OCI-LY1 (cell line): Measurements from ENCODE around the gene FGF11.

ENCODE experiments used
- H2AFZ ChIP-seq: fragments of 200-600 bp; sonication (generic), shearing (Covaris generic); 2 replicates; pipeline ENCODE4 v1.6.0; 2014; ENCODE audit warnings: antibody characterized with exemption, mild to moderate bottlenecking, low read length
- H3F3A ChIP-seq: fragments of 200-600 bp; sonication (generic), shearing (Covaris generic); 2 replicates; pipeline ENCODE4 v1.6.0; 2014; ENCODE audit warnings: mild to moderate bottlenecking, antibody characterized with exemption, low read length, moderate library complexity; ENCODE audit not compliant: insufficient read depth
- H3K27ac ChIP-seq: fragments of 200-600 bp; sonication (generic); 2 replicates; pipeline ENCODE4 v1.5.1; 2014; ENCODE audit warnings: low read length, mixed run types, mild to moderate bottlenecking, low read depth; ENCODE audit not compliant: poor library complexity, severe bottlenecking
- H3K27me3 ChIP-seq: fragments of 200-600 bp; sonication (generic); 2 replicates; pipeline ENCODE4 v1.6.0; 2014; ENCODE audit warnings: antibody characterized with exemption, mild to moderate bottlenecking, low read length, moderate library complexity; ENCODE audit not compliant: insufficient read depth
- H3K36me3 ChIP-seq: fragments of 200-600 bp; sonication (generic); 2 replicates; pipeline ENCODE4 v1.6.1; 2014; ENCODE audit warnings: mild to moderate bottlenecking, antibody characterized with exemption, low read length, moderate library complexity, mixed read lengths; ENCODE audit not compliant: insufficient read depth
- H3K4me1 ChIP-seq: fragments of 200-600 bp; sonication (generic); 2 replicates; pipeline ENCODE4 v1.5.1; 2014; ENCODE audit warnings: mild to moderate bottlenecking, low read length, moderate library complexity; ENCODE audit not compliant: insufficient read depth, severe bottlenecking
- H3K4me2 ChIP-seq: fragments of 200-600 bp; sonication (generic), shearing (Covaris generic); 2 replicates; pipeline ENCODE4 v1.6.1; 2014; ENCODE audit warnings: low read length
- H3K4me3 ChIP-seq: fragments of 200-600 bp; sonication (generic); 2 replicates; pipeline ENCODE4 v1.5.1; 2014; ENCODE audit warnings: low read length, low read depth, mild to moderate bottlenecking, mixed read lengths; ENCODE audit not compliant: poor library complexity, severe bottlenecking
- H3K79me2 ChIP-seq: fragments of 200-600 bp; shearing (Covaris generic); 2 replicates; pipeline ENCODE4 v1.6.1; 2016; ENCODE audit warnings: mixed run types, low read length, mixed read lengths; ENCODE audit not compliant: insufficient read depth
- H3K9ac ChIP-seq: fragments of 200-600 bp; sonication (generic), shearing (Covaris generic); 2 replicates; pipeline ENCODE4 v1.6.1; 2014; ENCODE audit warnings: mild to moderate bottlenecking, low read length, mixed read lengths
- H3K9me2 ChIP-seq: fragments of 200-600 bp; sonication (generic), shearing (Covaris generic); 2 replicates; pipeline ENCODE4 v1.6.1; 2014; ENCODE audit warnings: low read depth, mild to moderate bottlenecking, low read length, mixed read lengths
- H3K9me3 ChIP-seq: fragments of 200-600 bp; shearing (Covaris generic); 2 replicates; pipeline ENCODE4 v1.6.1; 2014; ENCODE audit warnings: low read length, mixed read lengths
- H4K20me1 ChIP-seq: fragments of 200-600 bp; sonication (generic), shearing (Covaris generic); 2 replicates; pipeline ENCODE4 v1.6.0; 2016; ENCODE audit warnings: mild to moderate bottlenecking, low read length; ENCODE audit not compliant: insufficient read depth
- CTCF ChIP-seq: fragments of 200-600 bp; sonication (generic), shearing (Covaris generic); IDR thresholded peaks from 2 replicates; pipeline ENCODE4 v1.5.1; 2017; ENCODE audit warnings: mild to moderate bottlenecking, antibody characterized with exemption, low read length, moderate library complexity, mixed read lengths
- EZH2 ChIP-seq: fragments of 200-600 bp; sonication (generic), shearing (Covaris generic); IDR thresholded peaks from 2 replicates; pipeline ENCODE4 v1.8.0; 2017; ENCODE audit warnings: borderline replicate concordance, mixed run types, mild to moderate bottlenecking, antibody characterized with exemption, low read length, moderate library complexity, mixed read lengths

FGF11 gene

DNA sequence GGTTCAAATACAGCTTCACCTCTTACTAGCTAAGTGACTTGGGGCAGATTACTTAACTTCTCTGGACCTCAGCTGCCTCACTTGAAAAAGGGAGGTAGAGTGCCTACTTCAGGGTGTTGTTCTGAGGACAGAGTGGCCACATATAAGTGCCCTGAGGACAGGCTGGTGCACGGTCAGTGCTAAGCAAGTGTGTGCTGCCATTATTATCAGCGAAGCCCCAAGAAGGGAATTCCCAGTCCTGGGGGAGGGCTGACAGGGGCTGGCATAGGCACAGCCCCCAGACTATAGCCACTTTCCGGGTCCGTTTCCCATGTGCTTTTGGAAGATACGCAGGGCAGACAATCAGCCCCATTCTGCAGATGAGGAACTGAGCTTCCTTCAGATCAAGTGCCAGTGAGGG lies 37.6 kb downstream of the FGF11 start:
- Histone ChIP-seq H3K79me2 (peaks cover 12% of the 10 kb centered on the region), H3K36me3 (no peaks in the 10 kb centered on the region), H3K4me3 (peak overlapping the region; percentile 76), H3K9ac (peak overlapping the region; percentile 85; the same call in 1 of the 2 replicates), H3K27ac (peak overlapping the region; percentile 77), H3K4me2 (peak overlapping the region; percentile 69), H2AFZ (no peak overlapping the region), H3K9me2 (no peaks in the 10 kb centered on the region), H3K9me3 (no peaks in the 10 kb centered on the region), H3K27me3 (no peaks in the 10 kb centered on the region), H3K4me1 (peaks cover 44% of the 10 kb centered on the region), H4K20me1 (no peaks in the 10 kb centered on the region), H3F3A (no peaks in the 10 kb centered on the region)
- TF ChIP-seq CTCF (no peak), EZH2 (no peak)

DNA sequence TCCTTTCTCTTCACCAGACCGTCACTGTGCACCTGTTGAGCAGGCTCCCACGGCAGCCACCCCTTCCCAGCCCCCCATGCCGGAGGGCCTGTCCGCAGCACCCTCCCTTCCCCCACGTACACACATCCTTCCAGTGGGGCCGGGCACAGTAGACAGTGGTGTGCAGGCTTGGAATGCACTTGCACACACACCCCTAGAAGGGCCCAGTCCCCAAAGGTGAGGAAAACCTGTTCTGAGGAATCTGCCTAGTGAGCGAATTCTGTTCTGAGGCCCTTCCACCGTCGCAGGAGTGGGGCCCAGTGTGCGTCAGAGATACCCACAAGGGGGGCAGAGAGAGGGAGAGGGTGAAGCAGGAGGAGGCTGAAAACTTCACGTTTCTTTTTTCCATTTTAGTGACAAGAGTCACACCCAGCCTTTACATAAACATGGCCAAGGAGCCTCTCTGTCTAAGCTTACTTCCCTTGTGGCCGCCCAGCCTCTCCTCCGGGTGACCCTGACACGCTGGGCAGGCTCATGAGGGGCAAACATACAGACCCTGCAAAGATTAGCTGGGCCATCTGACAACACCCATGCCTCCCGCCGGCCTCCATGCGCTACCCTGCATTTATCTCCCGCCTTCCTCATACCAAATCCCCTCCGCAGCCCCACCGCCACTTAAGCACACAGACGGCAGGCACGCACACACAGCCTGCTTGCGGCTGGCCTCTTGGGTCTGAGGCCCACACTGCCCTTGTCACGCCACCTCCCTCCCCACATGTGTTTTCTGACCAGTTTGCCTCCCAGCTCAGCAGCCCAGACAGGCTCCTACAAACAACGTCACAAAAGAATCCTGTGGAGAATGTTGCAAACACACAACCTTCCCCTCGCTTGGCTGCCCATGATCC lies 38.3 kb downstream of the FGF11 start:
- Histone ChIP-seq H3F3A (no peaks in the 10 kb centered on the region), H4K20me1 (no peaks in the 10 kb centered on the region), H3K4me2 (peak overlapping the region; percentile 69), H3K9ac (peak overlapping the region; percentile 85), H3K9me3 (no peaks in the 10 kb centered on the region), H3K4me1 (peaks cover 45% of the 10 kb centered on the region), H3K9me2 (no peaks in the 10 kb centered on the region), H3K36me3 (no peaks in the 10 kb centered on the region), H3K27me3 (no peaks in the 10 kb centered on the region), H3K4me3 (peak overlapping the region; percentile 76), H3K27ac (peak overlapping the region; percentile 77), H2AFZ (no peak overlapping the region), H3K79me2 (peaks cover 12% of the 10 kb centered on the region)
- TF ChIP-seq CTCF (no peak), EZH2 (no peak)

- H3K27ac ChIP-seq, result peak overlapping the region; percentile 77
- peaks cover 54% of the 10 kb centered on the region for H3K4me1 ChIP-seq
- peaks cover 12% of the 10 kb centered on the region for H3K79me2 ChIP-seq
- peak overlapping the region; percentile 76 for H3K4me3 ChIP-seq
- H3K9ac ChIP-seq, result peak overlapping the region; percentile 85
- no peaks in the 10 kb centered on the region for H3K9me3 ChIP-seq
- no peak for TF ChIP-seq CTCF
- TF ChIP-seq EZH2, result no peak
- H3K27me3 ChIP-seq, result no peaks in the 10 kb centered on the region
- H3K36me3 ChIP-seq, result no peaks in the 10 kb centered on the region
- no peaks in the 10 kb centered on the region for H3F3A ChIP-seq
- peak overlapping the region; percentile 69 for H3K4me2 ChIP-seq
- H4K20me1 ChIP-seq, result no peaks in the 10 kb centered on the region
- no peaks in the 10 kb centered on the region for H3K9me2 ChIP-seq
- H2AFZ ChIP-seq, result no peak overlapping the region
These were observed 39.2 kb downstream of the FGF11 start for GRCh38 chr17:7478276-7479212.
